Smooth muscle cell (in vitro differentiated cells): ENCODE results near the gene RYR2. TPM values are rescaled to one million over a fixed set of nuclear protein-coding genes. Genes with fewer than 3 reads are reported as not detected.

Experiments used
- DNase-seq: peaks from one replicate; lab custom pipeline; 2025; ENCODE audit not compliant: unreplicated experiment; lab: John Stamatoyannopoulos, UW
- H2AFZ ChIP-seq: fragments of 200-600 bp; sonication (generic); 2 replicates; pipeline ENCODE4 v1.6.0; 2016; ENCODE audit warnings: antibody characterized with exemption, low read depth, mild to moderate bottlenecking
- H3F3A ChIP-seq: fragments of 200-600 bp; sonication (generic); 2 replicates; pipeline ENCODE4 v1.6.0; 2017; ENCODE audit warnings: antibody characterized with exemption, low read depth
- H3K27ac ChIP-seq: fragments of 200-600 bp; sonication (generic); 2 replicates; pipeline ENCODE4 v1.5.1; 2016; ENCODE audit warnings: low read depth, mild to moderate bottlenecking
- H3K27me3 ChIP-seq: fragments of 200-600 bp; sonication (generic); 2 replicates; pipeline ENCODE4 v1.6.1; 2016; ENCODE audit warnings: low read depth, mild to moderate bottlenecking
- H3K36me3 ChIP-seq: fragments of 200-600 bp; sonication (generic); 2 replicates; pipeline ENCODE4 v1.5.1; 2016; ENCODE audit warnings: low read depth
- H3K4me1 ChIP-seq: fragments of 200-600 bp; sonication (generic); 2 replicates; pipeline ENCODE4 v1.5.1; 2016; ENCODE audit warnings: low read depth
- H3K4me2 ChIP-seq: fragments of 200-600 bp; sonication (generic); 2 replicates; pipeline ENCODE4 v1.6.0; 2016; ENCODE audit warnings: mild to moderate bottlenecking
- H3K4me3 ChIP-seq: fragments of 200-600 bp; sonication (generic); 2 replicates; pipeline ENCODE4 v1.5.1; 2016; ENCODE audit warnings: mild to moderate bottlenecking
- H3K79me2 ChIP-seq: fragments of 200-600 bp; sonication (generic); 2 replicates; pipeline ENCODE4 v1.6.0; 2016; ENCODE audit warnings: low read depth, mild to moderate bottlenecking
- H3K9ac ChIP-seq: fragments of 200-600 bp; sonication (generic); 2 replicates; pipeline ENCODE4 v1.6.0; 2016; ENCODE audit warnings: low read depth
- H3K9me3 ChIP-seq: fragments of 200-600 bp; sonication (generic); replicated peaks from 2 replicates; pipeline ENCODE4 v1.5.1; 2016; ENCODE audit warnings: low read depth
- H4K20me1 ChIP-seq: fragments of 200-600 bp; sonication (generic); 2 replicates; pipeline ENCODE4 v1.6.0; 2016; ENCODE audit warnings: low read depth
- CTCF ChIP-seq: fragments of 200-600 bp; sonication (generic); IDR thresholded peaks from 2 replicates; pipeline ENCODE4 v1.5.1; 2017; ENCODE audit warnings: borderline replicate concordance, mild to moderate bottlenecking, antibody characterized with exemption; ENCODE audit not compliant: insufficient read depth, poor library complexity, severe bottlenecking
- WGBS: methylation state at CpG from one replicate; pipeline ENCODE4 v1.1.7; 2016; ENCODE audit warnings: low lambda C conversion rate; 5-methylcytosine and 5-hydroxymethylcytosine counted together
- polyA plus RNA-seq: library from polyadenylated mRNA; unstranded; fragments of >200 nt; fragmentation: Nextera tagmentation; extraction: Ambion mirVana; gene quantifications from 2 replicates; pipeline ENCODE4 v1.2.1, GENCODE V29; 2016
- total RNA-seq: library from RNA; depleted of rRNA; stranded (reverse); fragments of >200 nt; gene quantifications from 2 replicates; pipeline ENCODE4 v1.2.3, GENCODE V29; 2014

The RYR2 gene
- total and polyA plus RNA-seq, 2 experiments from 2014 or later, result 0.09 TPM; not detected in 1

GRCh38 chr1:237091691-237092090 is 49.7 kb downstream of the RYR2 start:
- H4K20me1 ChIP-seq, result no peaks in the 10 kb centered on the region
- no peak overlapping the region for H3K4me3 ChIP-seq
- no peak overlapping the region for H3K27ac ChIP-seq
- H3K9me3 ChIP-seq, result no peaks in the 10 kb centered on the region
- no peak overlapping the region for H2AFZ ChIP-seq
- TF ChIP-seq CTCF, result no peak
- H3K9ac ChIP-seq, result no peak overlapping the region
- DNase-seq, result no peak
- no peak overlapping the region for H3K4me2 ChIP-seq
- H3K79me2 ChIP-seq, result no peaks in the 10 kb centered on the region
- no peaks in the 10 kb centered on the region for H3K36me3 ChIP-seq
- 93% methylated on average over 3 of the region's 3 CpGs for WGBS
- H3K4me1 ChIP-seq, result no peaks in the 10 kb centered on the region
- no peaks in the 10 kb centered on the region for H3K27me3 ChIP-seq
- H3F3A ChIP-seq, result peaks cover 6% of the 10 kb centered on the region

- 88% methylated on average over 12 of the region's 12 CpGs for WGBS
- H3K4me1 ChIP-seq, result no peaks in the 10 kb centered on the region
- DNase-seq, result no peak
- H3K4me2 ChIP-seq, result no peak overlapping the region
- H3K4me3 ChIP-seq, result no peak overlapping the region
- H4K20me1 ChIP-seq, result no peaks in the 10 kb centered on the region
- H3K9me3 ChIP-seq, result no peaks in the 10 kb centered on the region
- no peaks in the 10 kb centered on the region for H3K79me2 ChIP-seq
- no peak overlapping the region for H3K9ac ChIP-seq
- H3K27me3 ChIP-seq, result no peaks in the 10 kb centered on the region
- H3F3A ChIP-seq, result peaks cover 6% of the 10 kb centered on the region
- no peaks in the 10 kb centered on the region for H3K36me3 ChIP-seq
- H2AFZ ChIP-seq, result no peak overlapping the region
- no peak for TF ChIP-seq CTCF
- H3K27ac ChIP-seq, result no peak overlapping the region
Measured at GRCh38 chr1:237093691-237094090, 51.7 kb downstream of the RYR2 start.

- Histone ChIP-seq H4K20me1 (no peaks in the 10 kb centered on the region), H3K36me3 (no peaks in the 10 kb centered on the region), H3K27me3 (no peaks in the 10 kb centered on the region), H3K4me3 (no peak overlapping the region), H3K9ac (no peak overlapping the region), H3K9me3 (no peaks in the 10 kb centered on the region), H3K79me2 (no peaks in the 10 kb centered on the region), H2AFZ (no peak overlapping the region), H3K4me2 (no peak overlapping the region), H3K27ac (no peak overlapping the region), H3K4me1 (no peaks in the 10 kb centered on the region), H3F3A (peaks cover 6% of the 10 kb centered on the region)
- WGBS, result 67% methylated on average over 3 of the region's 3 CpGs
- no peak for TF ChIP-seq CTCF
- DNase-seq, result no peak
Measured at GRCh38 chr1:237098541-237098940, 56.6 kb downstream of the RYR2 start.

- Histone ChIP-seq H3K27me3 (no peaks in the 10 kb centered on the region), H3K4me3 (no peak overlapping the region), H3K4me2 (no peak overlapping the region), H3K4me1 (no peaks in the 10 kb centered on the region), H3K36me3 (no peaks in the 10 kb centered on the region), H3F3A (no peaks in the 10 kb centered on the region), H3K27ac (no peak overlapping the region), H4K20me1 (no peaks in the 10 kb centered on the region), H3K9ac (no peak overlapping the region), H2AFZ (no peak overlapping the region), H3K79me2 (no peaks in the 10 kb centered on the region), H3K9me3 (no peaks in the 10 kb centered on the region)
- no peak for TF ChIP-seq CTCF
- WGBS, result 96% methylated on average over 5 of the region's 5 CpGs
- DNase-seq, result no peak
Measured at GRCh38 chr1:237103021-237103420, 61.0 kb downstream of the RYR2 start.
